ENCODE results near the gene LRIF1. TPM values are rescaled to one million over a fixed set of nuclear protein-coding genes. Genes with fewer than 3 reads are reported as not detected.

The LRIF1 gene
- total RNA-seq, 1 experiment from 2014 or later: 8.5 TPM

- intact Hi-C loops (cut with micrococcal nuclease): no loop called here
- Mint-ChIP-seq H3K27me3 (ENCODE audit: insufficient read depth, unreplicated experiment) (no peaks in the 10 kb centered on the region), H3K27ac (ENCODE audit: low read depth, unreplicated experiment) (peak overlapping the region; percentile 54), H3K4me1 (ENCODE audit: insufficient read depth, unreplicated experiment) (peaks cover 12% of the 10 kb centered on the region), H3K4me3 (ENCODE audit: unreplicated experiment) (no peak overlapping the region), H3K36me3 (ENCODE audit: insufficient read depth, unreplicated experiment) (no peaks in the 10 kb centered on the region), H3K9me3 (ENCODE audit: unreplicated experiment) (no peaks in the 10 kb centered on the region)
- DNase-seq (ENCODE audit: unreplicated experiment): no peak
- POLR2A ChIA-PET: interaction anchor here (1.0 kb wide), 1 partner anchor 14 kb away, joined by 3 read pairs; no protein-coding TSS in a partner anchor
- BruUV-seq (replicated peaks): no TSS peak
- CTCF ChIA-PET: interaction anchor here (0.6 kb wide), 1 partner anchor 151 kb away, joined by 4 read pairs; no protein-coding TSS in a partner anchor
- TF ChIP-seq, protein P1, sequence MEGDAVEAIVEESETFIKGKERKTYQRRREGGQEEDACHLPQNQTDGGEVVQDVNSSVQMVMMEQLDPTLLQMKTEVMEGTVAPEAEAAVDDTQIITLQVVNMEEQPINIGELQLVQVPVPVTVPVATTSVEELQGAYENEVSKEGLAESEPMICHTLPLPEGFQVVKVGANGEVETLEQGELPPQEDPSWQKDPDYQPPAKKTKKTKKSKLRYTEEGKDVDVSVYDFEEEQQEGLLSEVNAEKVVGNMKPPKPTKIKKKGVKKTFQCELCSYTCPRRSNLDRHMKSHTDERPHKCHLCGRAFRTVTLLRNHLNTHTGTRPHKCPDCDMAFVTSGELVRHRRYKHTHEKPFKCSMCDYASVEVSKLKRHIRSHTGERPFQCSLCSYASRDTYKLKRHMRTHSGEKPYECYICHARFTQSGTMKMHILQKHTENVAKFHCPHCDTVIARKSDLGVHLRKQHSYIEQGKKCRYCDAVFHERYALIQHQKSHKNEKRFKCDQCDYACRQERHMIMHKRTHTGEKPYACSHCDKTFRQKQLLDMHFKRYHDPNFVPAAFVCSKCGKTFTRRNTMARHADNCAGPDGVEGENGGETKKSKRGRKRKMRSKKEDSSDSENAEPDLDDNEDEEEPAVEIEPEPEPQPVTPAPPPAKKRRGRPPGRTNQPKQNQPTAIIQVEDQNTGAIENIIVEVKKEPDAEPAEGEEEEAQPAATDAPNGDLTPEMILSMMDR (IDR thresholded peaks at IDR 0.05; ENCODE audit: unreplicated experiment): no peak
Observed at GRCh38 chr1:110915804-110916203, 47.9 kb downstream of the LRIF1 start.

DNA sequence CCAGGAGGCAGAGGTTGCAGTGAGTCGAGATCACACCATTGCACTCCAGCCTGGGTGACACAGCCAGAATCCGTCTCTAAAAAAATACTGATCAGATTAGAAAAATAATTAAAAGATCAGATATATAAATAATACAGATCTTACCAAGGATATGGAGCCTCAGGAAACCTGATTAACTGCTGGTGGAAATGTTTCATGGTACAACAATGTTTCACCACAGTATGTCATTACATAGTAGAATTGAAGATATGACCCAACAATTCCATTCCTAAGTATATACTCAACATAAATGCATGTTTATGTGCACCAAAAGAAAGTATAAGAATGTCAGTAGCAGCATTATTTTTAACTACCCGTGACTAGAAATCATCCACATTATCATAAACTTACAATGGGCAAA is 49.0 kb downstream of the LRIF1 start:
- Mint-ChIP-seq H3K27me3 (ENCODE audit: insufficient read depth, unreplicated experiment) (no peaks in the 10 kb centered on the region), H3K27ac (ENCODE audit: low read depth, unreplicated experiment) (no peak overlapping the region), H3K36me3 (ENCODE audit: insufficient read depth, unreplicated experiment) (no peaks in the 10 kb centered on the region), H3K4me1 (ENCODE audit: insufficient read depth, unreplicated experiment) (peaks cover 12% of the 10 kb centered on the region), H3K9me3 (ENCODE audit: unreplicated experiment) (no peaks in the 10 kb centered on the region), H3K4me3 (ENCODE audit: unreplicated experiment) (no peak overlapping the region)
- POLR2A ChIA-PET: interaction anchor here (0.6 kb wide), 1 partner anchor 9 kb away, joined by 3 read pairs; no protein-coding TSS in a partner anchor
- no TSS peak for BruUV-seq (replicated peaks)
- intact Hi-C loops (cut with micrococcal nuclease): no loop called here
- CTCF ChIA-PET: interaction anchor here (0.6 kb wide), 1 partner anchor 86 kb away, joined by 5 read pairs; no protein-coding TSS in a partner anchor
- no peak for DNase-seq (ENCODE audit: unreplicated experiment)
- TF ChIP-seq, protein P1 (IDR thresholded peaks at IDR 0.05; ENCODE audit: unreplicated experiment): no peak

- intact Hi-C loops (cut with micrococcal nuclease): no loop called here
- H3K4me1 Mint-ChIP-seq (ENCODE audit: insufficient read depth, unreplicated experiment): peaks cover 12% of the 10 kb centered on the region
- H3K9me3 Mint-ChIP-seq (ENCODE audit: unreplicated experiment): no peaks in the 10 kb centered on the region
- no peak overlapping the region for H3K4me3 Mint-ChIP-seq (ENCODE audit: unreplicated experiment)
- POLR2A ChIA-PET: no interaction called here
- DNase-seq (ENCODE audit: unreplicated experiment): no peak
- CTCF ChIA-PET: interaction anchor here (0.6 kb wide), 1 partner anchor 75 kb away, joined by 3 read pairs; no protein-coding TSS in a partner anchor
- no TSS peak for BruUV-seq (replicated peaks)
- H3K36me3 Mint-ChIP-seq (ENCODE audit: insufficient read depth, unreplicated experiment): no peaks in the 10 kb centered on the region
- no peak overlapping the region for H3K27ac Mint-ChIP-seq (ENCODE audit: low read depth, unreplicated experiment)
- no peaks in the 10 kb centered on the region for H3K27me3 Mint-ChIP-seq (ENCODE audit: insufficient read depth, unreplicated experiment)
- TF ChIP-seq, protein P1 (IDR thresholded peaks at IDR 0.05; ENCODE audit: unreplicated experiment): no peak
Observed at GRCh38 chr1:110912784-110913183, 50.9 kb downstream of the LRIF1 start.

DNA sequence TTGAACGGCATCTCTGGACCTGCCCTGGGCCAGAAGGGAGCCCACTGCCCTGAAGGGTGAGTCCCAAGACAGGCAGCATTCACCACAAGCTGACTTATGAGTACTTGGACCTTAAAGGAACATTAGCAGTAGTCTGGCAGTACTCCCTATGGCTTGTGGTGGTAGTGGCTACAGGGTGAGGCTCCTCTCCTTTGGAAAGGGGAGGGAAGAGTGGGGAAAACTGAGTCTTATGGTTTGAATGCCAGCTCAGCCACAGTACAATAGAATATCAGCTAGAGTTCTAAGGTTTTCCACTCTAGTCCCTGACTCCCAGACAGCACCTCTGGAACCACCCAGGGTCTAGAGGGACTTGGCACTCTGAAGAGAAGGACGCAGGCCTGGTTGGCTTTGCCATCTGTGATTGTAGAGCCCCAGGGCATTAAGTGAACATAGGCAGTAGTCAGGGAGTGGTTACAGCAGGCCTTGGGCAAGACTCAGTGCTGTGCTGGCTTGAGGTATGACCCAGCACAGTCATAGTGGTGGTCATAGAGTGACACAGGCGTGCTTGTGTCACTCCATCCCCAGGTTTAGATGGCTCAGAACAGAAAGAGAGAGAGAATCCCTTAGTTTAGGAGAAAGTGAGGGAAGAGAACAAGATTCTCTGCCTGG is 59.7 kb downstream of the LRIF1 start:
- no peak for DNase-seq (ENCODE audit: unreplicated experiment)
- ChIA-PET POLR2A (no interaction called here), CTCF (interaction anchor here (0.7 to 1.2 kb wide), 2 partner anchors 127 to 591 kb away, joined by 3 read pairs; no protein-coding TSS in a partner anchor)
- H3K27me3 Mint-ChIP-seq (ENCODE audit: insufficient read depth, unreplicated experiment): no peaks in the 10 kb centered on the region
- TF ChIP-seq, protein P1 (IDR thresholded peaks at IDR 0.05; ENCODE audit: unreplicated experiment): no peak
- H3K4me1 Mint-ChIP-seq (ENCODE audit: insufficient read depth, unreplicated experiment): peaks cover 10% of the 10 kb centered on the region
- H3K27ac Mint-ChIP-seq (ENCODE audit: low read depth, unreplicated experiment): peak overlapping the region; percentile 78
- intact Hi-C loops (cut with micrococcal nuclease): no loop called here
- no peak overlapping the region for H3K4me3 Mint-ChIP-seq (ENCODE audit: unreplicated experiment)
- H3K9me3 Mint-ChIP-seq (ENCODE audit: unreplicated experiment): no peaks in the 10 kb centered on the region
- BruUV-seq (replicated peaks): no TSS peak
- H3K36me3 Mint-ChIP-seq (ENCODE audit: insufficient read depth, unreplicated experiment): no peaks in the 10 kb centered on the region
